ENCODE data around the gene SUGCT.

The SUGCT gene

DNA sequence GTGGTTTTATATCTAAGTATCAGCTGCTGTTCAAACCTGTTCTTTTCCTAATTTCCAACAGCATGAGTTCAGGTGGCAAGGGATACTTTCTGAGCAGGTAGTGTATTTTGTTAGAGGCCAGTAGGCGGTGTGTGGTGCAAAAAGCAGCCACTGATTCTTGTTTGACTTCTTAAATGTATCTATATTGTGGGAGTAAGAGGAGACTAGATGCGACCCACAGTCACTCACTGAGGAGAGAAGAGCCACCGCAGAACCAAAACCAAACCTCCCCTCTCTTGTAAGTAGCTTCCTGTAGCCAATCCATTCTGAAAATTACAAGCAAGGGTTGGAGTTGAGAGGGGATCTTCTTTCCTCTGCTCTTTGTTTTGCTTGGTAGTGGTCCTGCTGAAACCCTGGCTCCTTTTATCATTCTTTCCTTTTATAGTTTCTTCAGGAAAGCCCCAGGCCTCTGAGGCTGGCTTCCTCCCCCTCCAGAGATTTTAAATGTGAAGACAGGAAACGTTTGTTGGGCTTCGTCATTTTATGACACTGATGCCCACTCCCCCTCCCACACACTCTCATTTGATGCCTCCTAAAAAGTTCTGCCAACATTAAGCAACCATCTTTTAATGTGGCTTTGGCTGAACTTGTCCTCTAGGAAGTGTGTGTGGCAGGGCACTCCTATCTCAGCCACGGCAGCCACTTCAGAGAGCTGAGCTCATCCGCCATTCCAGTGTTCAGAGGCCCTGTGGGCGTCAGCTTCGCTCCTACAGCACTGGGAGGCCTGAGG, 566.0 kb downstream of the SUGCT start:
- DNase-seq = no peak

DNA sequence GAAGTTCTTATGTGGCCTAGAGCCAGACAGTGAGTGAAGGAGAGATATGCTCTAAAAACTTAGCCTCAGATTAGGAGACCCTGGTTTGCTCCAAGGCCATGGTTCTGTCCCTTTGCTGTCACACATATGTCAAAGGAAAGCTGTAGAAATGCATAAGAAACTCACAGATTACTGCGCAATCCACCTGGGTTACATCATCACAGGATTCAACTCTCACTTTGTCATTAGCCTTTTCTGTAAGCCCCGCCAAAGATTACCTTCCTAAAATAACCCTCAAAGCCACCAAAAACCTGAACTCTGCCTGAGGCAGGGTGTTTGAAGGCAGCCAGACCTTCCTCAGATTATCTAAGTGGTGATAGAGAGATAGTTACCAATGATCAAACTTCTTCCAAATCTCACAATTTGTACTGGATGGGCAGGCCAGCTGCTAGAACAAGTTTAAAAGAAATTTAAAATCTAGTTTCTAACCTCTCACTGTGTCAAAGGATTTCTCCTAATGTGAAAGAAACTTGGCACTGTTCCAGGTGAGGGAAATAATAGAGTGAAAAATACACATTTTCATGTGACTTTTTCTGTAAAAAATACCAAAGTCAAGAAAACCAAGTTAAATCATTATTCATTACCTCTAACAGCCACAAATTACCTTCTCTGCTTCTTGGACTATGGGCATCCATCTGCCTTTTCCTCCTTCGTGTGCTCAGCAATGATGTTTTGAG, 567.2 kb downstream of the SUGCT start:
- DNase-seq = no peak

DNA sequence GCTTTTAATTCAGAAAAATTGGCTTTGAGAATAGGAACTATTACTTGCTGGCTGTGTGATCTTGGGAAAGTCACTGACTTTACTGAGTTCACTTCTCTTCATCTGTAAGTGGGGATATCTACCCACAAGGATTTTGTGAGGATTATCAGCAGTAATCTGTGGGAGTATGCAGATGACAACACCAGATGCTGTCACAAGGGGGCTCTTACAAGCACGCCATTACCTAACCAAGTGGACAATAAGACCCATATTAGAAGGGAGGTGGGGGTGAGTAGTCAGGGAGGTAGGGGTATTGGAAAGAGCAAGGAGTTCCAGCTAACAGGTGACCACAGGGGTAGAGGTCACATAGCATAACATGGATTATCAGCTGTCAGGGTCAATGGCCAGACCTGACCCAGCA, 569.4 kb downstream of the SUGCT start:
- DNase-seq = no peak

DNA sequence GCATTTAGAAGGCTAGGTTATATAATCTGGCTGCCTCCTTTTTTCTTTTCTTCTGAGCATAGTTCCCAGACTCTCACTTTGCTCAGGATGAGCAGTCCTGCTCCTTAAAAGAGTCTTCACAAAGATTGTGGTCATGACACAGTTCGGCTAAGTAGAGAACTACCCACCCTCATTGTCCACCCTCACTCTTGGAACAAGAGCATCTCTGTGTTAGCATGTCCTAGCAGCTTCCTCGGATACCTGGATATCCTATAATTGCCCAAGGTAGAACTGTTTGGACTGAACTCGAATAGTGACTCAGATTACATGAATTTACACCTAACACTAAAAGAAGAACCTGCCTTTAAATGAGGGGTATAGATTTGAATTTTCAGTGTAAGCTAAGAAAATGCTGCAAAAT, 572.0 kb downstream of the SUGCT start:
- DNase-seq = no peak

DNA sequence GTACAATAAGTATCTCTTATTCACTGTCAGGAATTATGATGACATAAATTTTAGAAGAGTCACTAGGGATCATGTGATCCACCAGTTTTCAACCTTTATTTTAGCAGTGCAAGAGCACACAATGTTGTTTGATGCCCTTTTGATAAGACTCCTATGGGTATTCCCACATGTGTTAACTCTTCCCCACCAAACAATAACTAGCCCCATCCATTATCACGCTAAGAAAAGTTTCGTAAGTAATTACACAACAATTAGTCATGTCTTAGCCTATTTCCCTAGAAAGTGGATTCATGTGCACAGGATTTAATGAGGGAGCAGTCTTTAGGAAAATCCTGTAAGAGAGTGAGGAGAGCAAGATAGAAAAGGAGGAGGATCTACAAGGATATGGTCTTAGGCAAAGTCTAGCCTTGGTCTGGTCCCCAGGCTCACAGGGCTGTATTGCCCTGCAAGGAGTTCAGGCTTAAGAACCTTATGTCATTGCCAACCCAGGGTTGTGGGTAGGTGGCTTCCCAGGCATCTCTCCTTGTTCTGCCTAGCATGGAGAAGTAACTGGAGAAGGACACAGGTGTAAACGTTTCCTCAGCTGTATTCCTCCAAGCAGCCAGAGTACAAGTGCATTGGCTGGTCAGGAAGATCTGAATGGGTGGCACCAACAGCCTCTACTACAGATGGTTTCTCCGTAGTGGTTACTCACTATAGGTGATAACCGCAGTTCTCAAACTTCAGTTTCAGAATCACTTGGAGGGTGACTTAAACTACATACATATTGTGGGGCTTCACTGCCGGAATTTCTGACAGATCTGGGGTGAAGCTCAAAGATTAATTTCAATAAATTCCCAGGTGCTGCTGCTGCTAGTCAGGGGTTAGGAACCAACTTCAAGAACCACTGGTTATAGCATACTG, 574.5 kb downstream of the SUGCT start:
- no peak for DNase-seq

DNA sequence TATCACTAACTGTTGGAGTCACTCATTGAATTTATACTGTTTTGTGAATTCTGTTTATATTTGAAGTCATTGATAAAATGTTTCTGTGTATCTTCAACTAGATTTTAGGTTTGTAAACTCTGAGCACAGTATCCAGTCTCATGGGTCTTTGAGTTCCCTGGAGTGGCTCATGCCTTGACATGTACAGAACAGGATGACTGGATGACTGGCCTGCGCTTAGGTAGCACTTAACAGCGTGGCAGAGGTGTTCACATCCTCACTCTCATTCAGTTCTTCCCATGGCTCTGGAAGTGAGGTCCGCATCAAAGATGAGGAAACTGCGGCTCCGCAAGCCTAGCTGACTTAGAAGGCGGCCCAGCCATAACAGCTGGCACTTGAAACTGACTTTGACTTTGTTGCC, 576.9 kb downstream of the SUGCT start:
- DNase-seq = no peak

DNA sequence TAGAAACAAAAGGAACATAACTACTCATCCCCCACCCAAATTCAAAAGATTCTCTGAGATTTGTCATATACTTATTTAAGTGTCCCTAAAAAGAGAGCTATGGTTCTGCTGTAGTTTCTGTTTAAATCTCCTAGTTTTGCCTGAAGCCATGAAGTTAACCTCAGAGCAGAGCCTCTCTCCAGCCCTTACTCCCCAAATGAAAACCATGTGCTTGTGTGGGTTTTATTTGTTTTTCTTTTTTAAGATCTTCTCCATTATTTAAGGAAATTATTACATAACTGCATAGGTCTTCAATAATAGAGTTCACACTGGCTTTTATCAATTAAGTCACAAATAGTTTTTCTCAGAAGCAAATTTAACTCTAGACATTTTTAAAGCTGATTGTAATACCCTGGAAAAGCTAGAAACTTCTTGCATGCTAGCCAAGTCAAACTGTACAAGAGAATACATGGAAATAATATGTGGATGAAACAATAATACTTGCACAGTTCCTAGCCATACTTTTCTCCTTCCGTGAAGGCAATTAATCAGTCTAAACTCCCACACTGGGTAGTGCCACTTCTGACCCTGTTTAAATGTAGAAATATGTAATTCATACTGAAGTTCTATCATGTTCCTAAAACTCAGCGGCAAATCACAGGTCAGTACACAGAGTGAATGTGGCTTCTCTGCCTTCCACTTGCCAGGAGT, 579.7 kb downstream of the SUGCT start:
- DNase-seq = no peak

DNA sequence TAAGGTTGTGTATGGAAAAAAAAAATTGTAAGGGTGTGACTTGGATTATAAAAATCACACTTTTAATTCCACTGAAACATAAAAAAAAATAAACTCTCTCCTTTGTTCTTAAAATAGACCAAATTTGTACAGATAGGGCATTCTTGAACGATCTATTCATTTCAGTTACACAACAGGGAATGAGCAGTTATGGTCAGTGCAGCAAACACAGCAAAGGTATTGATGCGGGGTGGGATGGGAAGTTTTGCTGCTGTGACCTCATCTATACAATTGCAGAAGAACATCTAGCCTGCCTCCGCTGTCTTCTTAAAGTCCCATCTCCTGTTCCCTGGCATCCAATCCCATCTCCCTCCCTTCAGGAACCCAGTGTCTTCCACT, 580.2 kb downstream of the SUGCT start:
- no peak for DNase-seq

DNA sequence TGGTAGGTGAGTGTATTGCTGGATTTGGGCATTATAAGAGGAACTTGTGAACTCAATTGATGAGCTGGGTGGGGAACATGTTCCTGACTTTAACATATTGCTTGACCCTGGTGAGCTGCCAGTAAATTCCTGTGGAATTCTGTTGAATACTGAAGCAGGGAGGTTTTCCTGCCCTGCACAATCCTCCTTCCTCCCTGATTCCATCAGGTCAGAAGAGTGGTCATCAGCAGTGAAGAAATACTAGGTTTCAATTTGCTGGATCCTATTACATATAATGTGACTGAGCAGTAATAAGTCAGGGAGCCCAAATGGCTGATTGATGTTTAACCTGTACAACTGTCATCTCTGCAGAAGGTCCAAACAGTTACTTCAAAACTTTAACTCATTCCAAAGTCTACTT, 581.2 kb downstream of the SUGCT start:
- no peak for DNase-seq

DNA sequence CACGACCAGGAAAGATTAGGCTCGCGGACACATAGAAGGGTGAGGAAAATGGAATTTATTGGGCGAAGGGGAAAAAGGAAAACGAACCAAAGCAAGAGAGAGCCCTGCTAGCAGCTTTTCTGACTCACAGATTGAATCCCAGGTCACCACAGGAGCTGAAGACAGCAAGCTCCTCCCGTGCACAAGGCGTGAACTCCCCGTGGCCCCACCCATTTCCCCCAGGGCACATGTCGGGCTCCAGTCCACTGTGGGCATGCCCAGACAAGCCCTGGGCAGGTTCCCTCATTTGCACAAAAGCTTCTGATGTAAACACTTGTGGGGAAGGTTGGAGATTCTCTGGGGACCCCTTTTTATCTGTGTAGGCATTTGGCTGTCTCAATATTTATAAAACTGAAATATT, 582.4 kb downstream of the SUGCT start:
- DNase-seq = no peak

DNA sequence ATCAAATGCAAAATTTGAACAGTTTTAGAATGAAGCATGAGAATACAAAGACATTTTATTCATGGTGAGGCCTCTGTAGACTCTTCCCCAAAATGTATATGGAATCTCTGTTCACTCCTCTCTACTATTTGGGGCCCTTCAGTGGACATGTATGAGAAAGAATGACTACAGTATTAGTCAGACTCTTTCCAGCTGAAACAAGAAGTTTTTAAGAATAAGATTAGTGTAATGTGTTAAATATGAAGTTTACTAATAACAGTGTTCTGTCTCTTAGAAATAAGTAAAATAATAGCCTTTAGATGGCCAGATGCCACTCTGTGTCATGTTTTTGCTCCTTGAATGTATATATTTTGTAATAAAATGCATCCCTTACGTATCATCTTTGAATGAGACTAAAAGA, 585.6 kb downstream of the SUGCT start:
- DNase-seq = no peak

DNA sequence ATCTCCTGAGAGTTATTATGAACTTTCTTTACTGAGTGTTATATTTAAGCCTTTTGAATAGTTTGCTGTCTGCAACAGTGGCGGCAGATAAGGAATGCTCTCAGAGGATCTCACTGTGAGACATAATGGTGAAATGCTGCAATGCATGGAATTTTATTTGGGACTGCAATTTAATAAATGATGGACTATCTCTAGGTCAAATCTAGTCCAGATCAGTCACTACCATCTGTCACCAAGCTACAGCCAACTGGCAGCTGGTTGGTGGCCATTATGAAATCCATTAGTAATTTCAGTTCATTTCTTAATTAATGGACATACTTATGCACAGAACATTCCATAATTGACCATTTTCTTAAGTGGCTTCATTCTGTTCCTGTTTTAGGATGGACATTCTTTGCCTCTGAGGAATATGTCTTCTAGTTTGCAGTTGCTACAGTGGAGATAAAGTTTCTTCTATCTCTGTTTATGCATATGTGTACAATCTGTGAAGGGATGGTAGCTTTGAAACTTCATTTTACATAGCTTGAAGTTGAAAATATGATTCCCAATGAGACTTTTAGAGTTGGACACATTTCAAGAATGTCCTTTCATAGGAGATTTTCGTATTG, 586.6 kb downstream of the SUGCT start:
- DNase-seq = no peak

DNA sequence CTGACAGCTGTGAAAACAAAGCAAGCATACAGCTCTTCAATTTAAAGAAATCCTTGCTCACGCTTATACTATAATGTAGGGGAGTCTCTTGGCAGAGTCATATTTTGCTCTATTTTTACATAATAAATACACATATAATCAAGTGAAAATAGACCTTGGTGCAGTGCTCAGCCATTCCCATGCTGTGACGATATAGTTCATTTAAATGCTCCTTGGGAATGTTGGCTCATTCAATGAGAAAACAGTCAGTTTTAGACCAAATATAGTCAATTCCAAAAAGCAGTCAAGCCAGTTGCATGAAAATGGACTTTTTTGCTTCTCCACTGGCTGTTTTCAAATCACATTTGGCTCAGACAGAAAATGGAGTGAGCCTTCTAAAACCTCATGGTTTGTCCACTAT, 587.4 kb downstream of the SUGCT start:
- no peak for DNase-seq

DNA sequence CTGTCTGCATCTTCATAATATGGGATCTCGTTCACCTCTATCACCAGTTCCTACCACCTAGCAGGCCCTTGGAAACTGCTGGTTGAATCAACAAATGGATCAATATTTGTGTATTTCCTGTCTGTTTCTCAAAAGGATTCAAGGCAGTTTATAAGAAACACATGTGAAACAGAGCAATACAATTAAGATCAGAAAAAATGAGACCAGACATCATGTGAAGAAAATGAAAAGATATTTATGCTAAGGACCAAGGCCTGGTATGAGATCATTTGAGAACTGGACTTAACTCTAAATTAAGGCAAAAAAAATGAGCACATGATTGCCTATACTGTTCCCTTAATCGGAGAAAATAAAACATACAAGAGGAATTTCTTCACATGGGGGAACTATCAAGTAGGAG, 589.0 kb downstream of the SUGCT start:
- no peak for DNase-seq

DNA sequence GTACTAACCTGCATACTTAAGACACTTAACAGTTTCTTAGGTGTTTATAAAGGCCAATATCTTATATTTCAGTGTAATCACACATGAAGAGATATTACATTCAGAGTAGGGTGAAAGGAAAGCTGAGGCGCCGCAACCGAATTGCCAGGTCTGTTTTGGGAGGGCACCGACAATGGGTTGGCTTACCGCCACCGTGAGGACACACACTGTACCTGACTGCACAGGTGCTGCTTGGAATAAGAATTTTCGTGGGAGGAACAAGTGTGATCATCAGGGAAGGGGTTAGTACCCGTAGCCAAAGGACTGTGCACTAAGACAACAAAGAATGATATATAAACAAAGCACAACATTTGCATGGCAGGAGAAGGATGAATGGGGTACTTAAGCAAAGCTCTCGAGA, 591.8 kb downstream of the SUGCT start:
- DNase-seq = no peak

DNA sequence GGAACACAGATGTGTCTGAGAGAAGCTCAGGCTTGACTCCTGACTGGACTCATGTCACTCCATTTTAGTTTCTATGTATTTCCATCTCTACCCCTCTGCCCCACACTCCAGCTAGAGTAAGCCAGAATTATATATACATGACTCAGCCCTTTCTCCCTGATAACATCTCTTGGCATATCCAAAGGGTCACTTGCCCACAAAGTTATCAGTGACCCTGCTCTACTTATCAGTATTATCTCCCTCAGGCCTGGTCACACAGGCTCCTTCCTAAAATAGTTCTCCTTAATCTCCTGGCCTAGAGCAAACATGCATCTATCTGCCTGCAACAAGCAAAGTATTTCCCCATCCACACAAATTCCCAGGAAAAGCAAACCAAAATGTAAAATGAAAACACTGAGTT, 598.3 kb downstream of the SUGCT start:
- no peak for DNase-seq

DNA sequence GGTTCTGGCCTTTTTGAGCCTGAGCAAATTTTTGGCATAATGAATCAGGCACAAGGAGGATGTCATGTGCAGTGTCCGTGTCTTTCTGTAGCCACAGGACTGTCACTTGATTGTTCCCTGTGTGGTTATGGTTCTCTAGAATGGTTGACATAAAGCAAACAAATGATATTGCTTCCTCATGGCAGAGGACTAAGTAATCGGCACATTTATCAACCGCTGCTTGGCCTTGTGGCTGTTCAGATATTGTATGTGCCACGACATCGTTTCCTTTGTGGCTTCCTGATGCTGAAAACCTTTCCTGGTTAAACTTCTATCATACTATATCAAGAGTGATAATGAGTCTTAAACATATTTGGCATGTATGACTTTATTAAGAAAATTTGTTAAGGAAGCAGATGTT, 598.8 kb downstream of the SUGCT start:
- no peak for DNase-seq

DNA sequence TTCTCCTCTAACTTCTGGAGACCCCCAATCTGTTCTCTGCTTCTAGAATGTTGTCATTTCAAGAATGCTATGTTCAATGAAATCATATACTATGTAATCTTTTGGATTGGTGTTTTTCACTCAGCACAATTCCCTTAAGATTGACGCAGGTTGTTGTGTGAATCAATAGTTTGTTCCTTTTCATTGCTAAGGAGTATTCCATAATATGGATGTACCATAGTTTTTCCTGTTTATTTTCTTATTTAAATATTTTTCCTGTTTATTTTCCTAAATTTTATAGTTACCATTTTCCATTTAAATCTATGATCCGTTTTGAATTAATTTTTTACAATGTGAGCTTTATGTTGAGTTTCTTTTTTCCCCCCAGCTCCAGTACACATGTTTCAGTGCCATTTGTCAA, 604.5 kb downstream of the SUGCT start:
- DNase-seq = no peak

DNA sequence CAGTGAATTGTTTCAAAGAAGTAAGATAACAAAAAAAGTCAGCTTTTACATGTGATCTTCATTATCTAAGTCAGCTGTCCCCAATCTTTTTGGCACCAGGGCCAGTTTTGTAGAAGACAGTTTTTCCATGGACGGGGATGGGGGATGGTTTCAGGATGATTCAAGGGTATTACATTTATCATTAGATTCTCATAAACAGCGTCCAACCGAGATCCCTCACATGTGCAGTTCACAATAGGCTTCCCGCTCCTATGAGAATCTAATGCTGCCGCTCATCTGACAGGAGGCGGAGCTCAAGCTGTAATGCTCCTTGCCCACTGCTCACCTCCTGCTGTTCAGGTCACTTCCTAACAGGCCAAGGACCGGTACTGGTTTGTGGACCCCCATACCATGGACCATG, 607.5 kb downstream of the SUGCT start:
- DNase-seq = no peak

DNA sequence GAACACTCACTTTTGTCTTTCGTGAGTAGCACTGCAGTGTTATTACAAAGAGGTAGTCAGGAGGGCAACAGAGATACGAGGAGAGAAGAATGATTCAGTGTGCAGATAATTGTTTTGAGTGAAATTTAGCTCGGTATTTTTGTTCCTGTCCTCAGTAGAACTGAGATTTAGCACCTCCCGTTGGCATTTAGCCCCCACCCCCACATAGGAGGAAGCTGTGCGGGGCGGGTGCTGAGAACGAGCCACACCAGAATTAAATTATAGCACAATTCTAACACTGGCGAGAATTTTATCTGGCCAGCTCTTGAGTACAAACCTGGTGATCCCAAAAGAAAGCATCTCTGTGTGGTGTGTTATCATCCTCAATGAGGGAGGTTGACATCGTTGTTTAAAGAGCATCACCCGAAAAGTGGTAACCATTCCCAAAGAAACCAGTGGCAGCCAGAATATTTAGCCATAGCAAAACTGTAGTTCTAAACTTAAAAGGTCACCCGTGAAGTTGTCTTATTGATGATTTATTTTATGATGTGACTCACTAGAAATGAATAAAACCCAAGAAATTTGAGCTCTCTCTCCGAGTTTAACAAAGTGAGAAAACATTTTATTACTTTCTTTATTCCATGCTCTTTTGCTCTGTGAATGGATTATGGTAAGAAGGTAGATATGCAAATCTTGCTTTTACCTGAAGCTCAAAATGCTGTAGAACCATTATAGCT, 612.2 kb downstream of the SUGCT start:
- no peak for DNase-seq

DNA sequence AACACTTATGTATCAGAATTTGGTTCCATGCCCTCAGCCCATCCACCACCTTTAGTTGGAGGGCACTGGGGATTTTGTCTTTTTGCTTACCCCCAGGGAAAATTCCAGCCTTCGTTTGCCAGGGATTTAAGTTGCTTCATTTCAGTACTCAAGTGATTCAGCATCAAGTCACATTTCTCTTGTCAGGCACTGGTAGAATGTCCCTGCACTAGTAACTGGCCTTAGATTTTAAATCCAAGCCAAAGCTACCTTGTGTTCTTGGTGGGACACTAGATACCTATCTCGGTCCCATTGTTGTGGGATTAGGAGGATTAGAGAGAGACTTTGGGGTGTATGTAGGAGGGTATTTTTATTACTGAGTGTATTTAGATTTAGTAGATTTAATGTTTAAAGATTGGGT, 613.1 kb downstream of the SUGCT start:
- DNase-seq = no peak

DNA sequence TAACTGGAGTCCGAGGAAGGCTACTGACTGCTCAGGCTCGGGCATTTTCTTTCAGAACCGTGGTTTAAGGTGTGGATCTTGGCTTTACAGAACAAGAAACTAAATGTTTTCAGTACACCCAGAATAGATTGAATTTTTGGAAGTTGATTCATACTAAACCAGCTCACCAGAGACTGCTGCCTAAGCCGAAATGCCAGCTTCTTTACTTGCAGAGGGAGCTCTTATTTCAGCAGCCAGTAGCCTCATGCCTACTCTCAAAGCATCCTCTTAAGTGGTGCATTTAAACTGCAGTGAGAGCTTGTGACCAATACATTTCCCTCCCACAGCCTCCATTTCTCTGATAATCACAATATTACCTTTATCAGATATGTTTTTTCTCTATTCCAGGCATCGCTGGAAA, 615.1 kb downstream of the SUGCT start:
- DNase-seq = no peak
